Astrocyte (in vitro differentiated cells and primary cell): Measurements from ENCODE around the gene BBS5. TPM values are rescaled to one million over a fixed set of nuclear protein-coding genes. Genes with fewer than 3 reads are reported as not detected.
"Not testable (repeated sequence)": the region's sequence is repeated elsewhere in the genome, so short reads cannot be mapped to it uniquely, and the experiment has no call there.

Experiments
- DNase-seq: peaks from one replicate; pipeline ENCODE4 v3.0.0-alpha.2; 2010; ENCODE audit warnings: low read depth
- FAIRE-seq: peaks from 2 replicates; lab custom pipeline; 2011; peaks lifted over from hg19 to GRCh38; lab: Jason Lieb, UNC
- H2AFZ ChIP-seq: 2 replicates; pipeline ENCODE4 v1.6.0; 2012; ENCODE audit warnings: low read depth, low read length, inconsistent platforms
- H3K27ac ChIP-seq: 2 replicates; pipeline ENCODE4 v1.5.1; 2011; ENCODE audit warnings: low read depth, low read length, inconsistent platforms
- H3K27me3 ChIP-seq: 2 replicates; pipeline ENCODE4 v1.6.0; 2011; ENCODE audit warnings: low read length, inconsistent platforms; ENCODE audit not compliant: insufficient read depth
- H3K36me3 ChIP-seq: 2 replicates; pipeline ENCODE4 v1.5.1; 2011; ENCODE audit warnings: low read length, inconsistent platforms; ENCODE audit not compliant: insufficient read depth
- H3K4me1 ChIP-seq: 2 replicates; pipeline ENCODE4 v1.5.1; 2011; ENCODE audit warnings: low read length, inconsistent platforms; ENCODE audit not compliant: insufficient read depth
- H3K4me2 ChIP-seq: 2 replicates; pipeline ENCODE4 v1.6.0; 2012; ENCODE audit warnings: low read length, inconsistent platforms
- H3K4me3 ChIP-seq: 2 replicates; pipeline ENCODE4 v1.5.1; 2011; ENCODE audit warnings: low read depth, mild to moderate bottlenecking, low read length, inconsistent platforms; ENCODE audit not compliant: insufficient read depth
- H3K79me2 ChIP-seq: 2 replicates; pipeline ENCODE4 v1.6.0; 2012; ENCODE audit warnings: mild to moderate bottlenecking, low read length, inconsistent platforms; ENCODE audit not compliant: insufficient read depth
- H3K9ac ChIP-seq: 2 replicates; pipeline ENCODE4 v1.6.0; 2012; ENCODE audit warnings: mild to moderate bottlenecking, low read length, inconsistent platforms
- H3K9me3 ChIP-seq: 2 replicates; pipeline ENCODE4 v1.5.1; 2012; ENCODE audit warnings: low read depth, mild to moderate bottlenecking, low read length, inconsistent platforms; ENCODE audit not compliant: insufficient read depth
- H4K20me1 ChIP-seq: 2 replicates; pipeline ENCODE4 v1.6.0; 2012; ENCODE audit warnings: low read length, inconsistent platforms; ENCODE audit not compliant: insufficient read depth
- H3K27ac Mint-ChIP-seq: one replicate; pipeline ENCODE4 v1.8.0; 2021; ENCODE audit warnings: mild to moderate bottlenecking, mixed read lengths; ENCODE audit not compliant: unreplicated experiment
- H3K27me3 Mint-ChIP-seq: one replicate; pipeline ENCODE4 v1.8.0; 2021; ENCODE audit warnings: low read depth, mixed read lengths; ENCODE audit not compliant: unreplicated experiment
- H3K36me3 Mint-ChIP-seq: one replicate; pipeline ENCODE4 v1.8.0; 2021; ENCODE audit warnings: low read depth, mixed read lengths; ENCODE audit not compliant: unreplicated experiment
- H3K4me1 Mint-ChIP-seq: one replicate; pipeline ENCODE4 v1.8.0; 2021; ENCODE audit warnings: low read depth, mixed read lengths; ENCODE audit not compliant: unreplicated experiment
- H3K4me3 Mint-ChIP-seq: one replicate; pipeline ENCODE4 v1.8.0; 2021; ENCODE audit warnings: mild to moderate bottlenecking, moderate library complexity, mixed read lengths; ENCODE audit not compliant: unreplicated experiment
- H3K9me3 Mint-ChIP-seq: one replicate; pipeline ENCODE4 v1.8.0; 2021; ENCODE audit warnings: mild to moderate bottlenecking, mixed read lengths; ENCODE audit not compliant: unreplicated experiment
- EZH2 ChIP-seq: IDR thresholded peaks from 2 replicates; pipeline ENCODE4 v1.6.1; 2012; ENCODE audit warnings: mild to moderate bottlenecking, low read length, inconsistent platforms; ENCODE audit not compliant: insufficient read depth
- total RNA-seq: library from RNA; stranded (reverse); gene quantifications from 2 replicates; pipeline ENCODE4 v1.2.1, GENCODE V29; 2021
- TF ChIP-seq, protein P1 (sequence below): IDR thresholded peaks from 2 replicates; pipeline ENCODE4 v1.5.1; 2011; ENCODE audit warnings: low read depth, mild to moderate bottlenecking, inconsistent platforms, low read length, moderate library complexity; ENCODE audit not compliant: insufficient read depth

Gene BBS5
- total RNA-seq, 1 donor from 2014 or later = 3.9 TPM

DNA sequence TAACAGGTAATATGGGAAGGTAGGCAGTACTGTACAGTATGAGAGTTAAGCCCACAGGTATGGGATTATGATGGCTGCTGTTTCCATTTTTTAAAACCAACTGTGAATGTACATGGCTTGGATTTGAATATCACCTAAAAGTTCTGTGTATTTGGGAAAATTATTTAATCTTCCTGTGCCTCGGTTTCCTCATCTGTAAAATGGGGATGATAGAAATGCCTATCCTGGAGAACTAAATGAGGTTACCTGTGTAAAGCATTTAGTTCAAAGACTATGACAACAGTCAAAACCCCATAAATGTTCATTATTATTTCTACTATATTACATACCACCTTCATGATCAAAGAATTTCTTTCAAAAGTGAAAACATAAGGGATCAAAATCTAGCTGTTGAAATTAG, 33.8 kb downstream of the BBS5 start:
- Mint-ChIP-seq H3K36me3 (no peaks in the 10 kb centered on the region), H3K9me3 (no peaks in the 10 kb centered on the region), H3K27me3 (no peaks in the 10 kb centered on the region), H3K4me3 (no peak overlapping the region), H3K4me1 (peaks cover 1% of the 10 kb centered on the region), H3K27ac (no peak overlapping the region)
- Histone ChIP-seq H3K4me1 (peaks cover 4% of the 10 kb centered on the region), H3K9ac (no peak overlapping the region), H3K4me2 (no peak overlapping the region), H3K27me3 (no peaks in the 10 kb centered on the region), H3K4me3 (no peak overlapping the region), H3K79me2 (no peaks in the 10 kb centered on the region), H4K20me1 (no peaks in the 10 kb centered on the region), H3K27ac (no peak overlapping the region), H2AFZ (no peak overlapping the region), H3K36me3 (no peaks in the 10 kb centered on the region), H3K9me3 (no peaks in the 10 kb centered on the region)
- DNase-seq = no peak
- no peak for FAIRE-seq
- TF ChIP-seq, protein P1, sequence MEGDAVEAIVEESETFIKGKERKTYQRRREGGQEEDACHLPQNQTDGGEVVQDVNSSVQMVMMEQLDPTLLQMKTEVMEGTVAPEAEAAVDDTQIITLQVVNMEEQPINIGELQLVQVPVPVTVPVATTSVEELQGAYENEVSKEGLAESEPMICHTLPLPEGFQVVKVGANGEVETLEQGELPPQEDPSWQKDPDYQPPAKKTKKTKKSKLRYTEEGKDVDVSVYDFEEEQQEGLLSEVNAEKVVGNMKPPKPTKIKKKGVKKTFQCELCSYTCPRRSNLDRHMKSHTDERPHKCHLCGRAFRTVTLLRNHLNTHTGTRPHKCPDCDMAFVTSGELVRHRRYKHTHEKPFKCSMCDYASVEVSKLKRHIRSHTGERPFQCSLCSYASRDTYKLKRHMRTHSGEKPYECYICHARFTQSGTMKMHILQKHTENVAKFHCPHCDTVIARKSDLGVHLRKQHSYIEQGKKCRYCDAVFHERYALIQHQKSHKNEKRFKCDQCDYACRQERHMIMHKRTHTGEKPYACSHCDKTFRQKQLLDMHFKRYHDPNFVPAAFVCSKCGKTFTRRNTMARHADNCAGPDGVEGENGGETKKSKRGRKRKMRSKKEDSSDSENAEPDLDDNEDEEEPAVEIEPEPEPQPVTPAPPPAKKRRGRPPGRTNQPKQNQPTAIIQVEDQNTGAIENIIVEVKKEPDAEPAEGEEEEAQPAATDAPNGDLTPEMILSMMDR = no peak
- TF ChIP-seq EZH2 = no peak

DNA sequence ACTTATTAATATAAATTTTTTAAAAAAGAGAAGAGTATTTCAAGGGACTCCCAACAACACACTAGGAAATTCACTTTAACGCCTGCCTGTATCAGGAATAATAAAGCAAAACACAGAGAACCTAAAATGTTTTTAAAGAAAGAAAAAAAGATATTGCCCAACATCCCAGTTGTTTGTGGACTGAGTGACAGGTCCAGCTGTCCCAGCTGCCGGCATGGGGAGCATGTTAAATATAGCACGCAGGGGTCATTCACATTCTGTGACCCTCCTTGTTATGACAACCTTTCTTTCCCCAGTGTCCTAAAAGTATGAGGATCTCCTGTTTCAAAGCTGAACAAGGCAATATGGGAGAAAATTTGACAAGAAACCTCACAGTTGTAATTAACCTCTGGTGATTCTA, 34.6 kb downstream of the BBS5 start:
- Histone ChIP-seq H3K9ac (no peak overlapping the region), H3K4me3 (no peak overlapping the region), H3K4me2 (no peak overlapping the region), H3K36me3 (no peaks in the 10 kb centered on the region), H3K27ac (no peak overlapping the region), H3K9me3 (no peaks in the 10 kb centered on the region), H3K4me1 (peaks cover 4% of the 10 kb centered on the region), H3K79me2 (no peaks in the 10 kb centered on the region), H3K27me3 (no peaks in the 10 kb centered on the region), H4K20me1 (no peaks in the 10 kb centered on the region), H2AFZ (no peak overlapping the region)
- Mint-ChIP-seq H3K27ac (no peak overlapping the region), H3K4me3 (no peak overlapping the region), H3K4me1 (peaks cover 1% of the 10 kb centered on the region), H3K36me3 (no peaks in the 10 kb centered on the region), H3K27me3 (no peaks in the 10 kb centered on the region), H3K9me3 (no peaks in the 10 kb centered on the region)
- no peak for TF ChIP-seq EZH2
- TF ChIP-seq, protein P1 = no peak
- DNase-seq (no peak), FAIRE-seq (no peak)

DNA sequence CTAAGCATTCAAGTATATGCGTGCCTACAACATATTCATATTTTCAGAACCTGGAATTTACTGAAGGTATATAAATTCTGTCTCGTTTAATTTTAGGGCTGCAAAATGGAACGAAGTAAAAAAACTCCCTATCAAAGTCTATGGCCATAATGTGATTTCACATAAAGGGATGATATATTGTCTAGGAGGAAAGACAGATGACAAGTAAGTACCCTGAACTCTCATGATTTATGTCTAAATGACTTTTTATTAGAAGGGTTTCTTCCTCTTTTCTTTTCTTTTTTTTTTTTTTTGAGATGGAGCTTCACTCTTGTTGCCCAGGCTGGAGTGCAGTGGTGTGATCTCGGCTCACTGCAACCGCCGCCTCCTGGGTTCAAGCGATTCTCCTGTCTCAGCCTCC, 35.5 kb downstream of the BBS5 start:
- not testable (repeated sequence) for H3K9me3 ChIP-seq, H3K27me3 ChIP-seq, H3K4me3 Mint-ChIP-seq, H2AFZ ChIP-seq, H3K4me1 Mint-ChIP-seq, H3K36me3 ChIP-seq, H3K27ac Mint-ChIP-seq, H4K20me1 ChIP-seq, H3K4me3 ChIP-seq, H3K9ac ChIP-seq, H3K27ac ChIP-seq, H3K4me1 ChIP-seq, H3K79me2 ChIP-seq, H3K36me3 Mint-ChIP-seq, H3K9me3 Mint-ChIP-seq, H3K4me2 ChIP-seq, DNase-seq, H3K27me3 Mint-ChIP-seq
- FAIRE-seq = peak; percentile 9

DNA sequence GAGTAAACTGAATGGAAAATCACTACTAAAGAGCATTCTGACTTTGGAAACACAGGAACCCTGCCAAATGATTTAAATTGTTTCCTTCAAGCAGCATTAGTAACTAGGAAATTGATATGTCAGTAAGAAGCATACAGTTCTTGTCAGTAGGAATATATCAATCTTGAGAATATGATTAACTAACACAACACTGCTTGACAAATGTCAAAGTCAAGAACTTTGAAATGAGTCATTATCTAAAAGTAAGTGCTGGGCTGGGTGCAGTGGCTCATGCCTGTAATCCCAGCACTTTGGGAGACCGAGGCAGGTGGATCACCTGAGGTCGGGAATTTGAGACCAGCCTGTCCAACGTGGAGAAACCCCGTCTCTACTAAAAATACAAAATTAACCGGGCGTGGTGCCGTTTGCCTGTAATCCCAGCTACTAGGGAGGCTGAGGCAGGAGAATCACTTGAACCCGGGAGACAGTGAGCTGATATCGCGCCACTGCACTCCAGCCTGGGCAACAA, 37.2 kb downstream of the BBS5 start:
- not testable (repeated sequence) for H3K4me2 ChIP-seq, H3K4me3 ChIP-seq, H3K4me1 ChIP-seq, H3K9me3 ChIP-seq, H3K36me3 ChIP-seq, H3K27me3 ChIP-seq, H3K27ac ChIP-seq, H3K4me3 Mint-ChIP-seq, FAIRE-seq, DNase-seq, H3K9ac ChIP-seq, H3K27me3 Mint-ChIP-seq, H3K27ac Mint-ChIP-seq, H3K9me3 Mint-ChIP-seq, H3K4me1 Mint-ChIP-seq, H3K36me3 Mint-ChIP-seq, H3K79me2 ChIP-seq, H4K20me1 ChIP-seq, H2AFZ ChIP-seq
